Activated T-cell treated with anti-CD3 and anti-CD28 coated beads for 24 hours (primary cell): ENCODE results near the gene RPS6KA1.
"Not testable (repeated sequence)": the region's sequence is repeated elsewhere in the genome, so short reads cannot be mapped to it uniquely, and the experiment has no call there.

Source experiments
- DNase-seq: peaks from one replicate; pipeline ENCODE4 v3.0.0-alpha.2; 2020; ENCODE audit warnings: low read depth

Gene RPS6KA1

GRCh38 chr1:26529655-26530409 lies at the start of gene RPS6KA1:
Gene RPS6KA1 (plus strand): TSS chr1:26529761. CDS start chr1:26529921, 160 bp downstream.
- peak; percentile 41 for DNase-seq

- DNase-seq: no peak
Measured at GRCh38 chr1:26482921-26483320, 46.6 kb upstream of the RPS6KA1 start.

DNA sequence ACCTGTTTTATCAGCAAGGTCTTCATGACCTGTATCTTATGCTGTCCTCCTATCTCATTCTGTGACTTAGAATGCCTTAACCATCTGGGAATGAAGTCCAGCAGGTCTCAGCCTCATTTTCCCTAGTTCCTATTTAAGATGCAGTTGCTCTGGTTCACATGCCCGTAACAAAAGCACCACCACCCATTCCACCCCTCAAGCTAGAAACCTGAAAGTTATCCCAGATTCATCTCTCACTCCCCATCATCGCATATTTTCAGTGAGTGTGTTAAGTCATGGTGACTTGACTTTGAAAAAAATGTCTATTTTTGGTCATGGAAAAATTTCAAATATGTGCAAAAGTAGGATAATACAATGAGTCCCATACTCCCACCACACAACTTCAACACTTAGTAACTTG lies 45.6 kb upstream of the RPS6KA1 start:
- no peak for DNase-seq

DNA sequence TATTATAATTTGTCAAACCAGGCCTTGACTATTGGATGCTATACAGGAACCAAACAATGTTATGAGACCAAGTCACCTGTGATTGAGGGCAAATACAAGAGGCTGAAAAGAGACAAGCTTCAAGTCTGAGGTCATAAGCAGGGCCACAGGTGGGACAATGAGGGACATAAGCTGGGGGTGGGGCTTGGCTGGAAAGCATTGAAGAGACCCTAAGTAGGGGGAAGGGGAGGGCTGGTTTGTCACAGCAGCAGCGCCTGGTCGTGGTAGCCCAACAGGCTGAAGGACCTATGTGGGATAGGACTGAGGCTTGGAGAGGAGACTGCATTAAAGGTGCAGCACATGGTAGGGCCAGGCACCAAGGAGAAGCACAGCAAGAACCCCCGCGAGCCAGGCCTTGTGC lies 39.4 kb upstream of the RPS6KA1 start:
- no peak for DNase-seq

DNA sequence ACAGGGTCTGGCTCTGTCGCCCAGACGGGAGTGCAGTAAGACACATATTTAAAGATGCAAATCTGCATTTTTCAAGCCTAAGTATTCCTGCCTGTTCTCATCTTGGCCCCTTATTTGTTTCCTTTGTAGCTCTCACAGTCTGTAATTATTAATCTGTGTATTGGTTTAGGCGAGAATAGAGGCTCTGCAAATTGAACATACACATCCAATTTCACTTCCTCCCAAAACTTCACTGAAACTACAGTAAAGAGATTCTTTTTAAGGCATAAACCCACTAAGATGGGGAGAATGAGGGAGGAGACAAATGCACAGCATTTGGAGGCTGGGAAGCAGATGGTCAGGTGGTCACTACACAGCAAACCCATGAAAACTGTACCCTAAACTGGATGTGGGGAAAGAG lies 36.3 kb upstream of the RPS6KA1 start:
- DNase-seq: no peak

DNA sequence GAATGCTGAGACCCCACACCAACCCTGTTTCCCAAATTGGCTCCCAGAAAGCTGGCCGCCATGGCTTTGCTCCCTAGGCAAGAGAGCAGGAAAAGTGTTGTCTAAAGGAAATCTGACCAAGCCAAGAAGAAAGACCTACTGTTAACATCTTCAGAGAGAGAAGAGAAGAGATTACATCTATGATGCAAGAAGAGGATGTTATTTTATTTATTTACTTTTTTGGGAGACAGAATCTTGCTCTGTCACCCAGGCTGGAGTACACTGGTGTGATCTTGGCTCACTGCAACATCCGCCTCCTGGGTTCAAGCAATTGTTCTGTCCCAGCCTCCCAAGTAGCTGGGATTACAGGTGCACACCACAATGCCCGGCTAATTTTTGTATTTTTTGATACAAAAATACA lies 35.6 kb upstream of the RPS6KA1 start:
- no peak for DNase-seq

DNA sequence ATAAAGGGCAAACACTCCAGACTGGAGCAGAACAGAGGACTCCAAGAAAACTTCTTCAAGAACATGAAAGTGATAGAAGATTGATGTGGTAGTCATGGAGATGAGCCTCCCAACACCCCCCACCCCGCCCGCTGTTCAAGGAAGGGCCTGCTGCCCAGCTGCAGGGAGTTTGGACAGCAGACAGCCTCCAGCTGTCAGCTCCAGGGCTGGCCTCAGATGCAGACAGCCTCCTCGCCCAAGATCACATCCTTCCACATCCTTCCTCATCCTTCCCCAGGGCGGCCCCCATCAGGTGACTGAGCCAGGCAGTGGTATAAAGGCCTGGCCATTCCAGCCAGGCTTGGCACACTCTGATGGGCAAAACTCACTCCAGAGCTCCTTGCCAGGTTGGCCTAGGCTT lies 32.7 kb upstream of the RPS6KA1 start:
- DNase-seq: no peak

DNA sequence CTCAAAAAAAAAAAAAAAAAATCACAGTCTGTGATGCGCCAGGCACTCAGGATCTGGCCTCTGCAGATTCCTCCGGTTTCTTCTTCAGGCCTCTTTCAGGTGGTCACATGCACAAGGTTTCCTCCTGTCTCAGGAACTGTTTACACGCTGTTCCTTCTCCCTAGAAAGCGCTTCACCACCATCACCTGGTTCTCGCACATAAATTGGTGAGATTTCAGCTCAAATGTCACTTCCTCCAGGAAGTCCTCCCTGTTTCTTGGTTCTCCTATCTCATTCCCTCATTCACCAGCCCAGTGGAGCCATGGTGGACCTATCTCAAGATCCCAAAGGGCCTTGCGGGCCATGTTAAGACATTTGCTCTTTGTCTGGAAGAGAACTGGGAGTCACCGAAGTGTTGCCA lies 30.7 kb upstream of the RPS6KA1 start:
- DNase-seq: no peak

DNA sequence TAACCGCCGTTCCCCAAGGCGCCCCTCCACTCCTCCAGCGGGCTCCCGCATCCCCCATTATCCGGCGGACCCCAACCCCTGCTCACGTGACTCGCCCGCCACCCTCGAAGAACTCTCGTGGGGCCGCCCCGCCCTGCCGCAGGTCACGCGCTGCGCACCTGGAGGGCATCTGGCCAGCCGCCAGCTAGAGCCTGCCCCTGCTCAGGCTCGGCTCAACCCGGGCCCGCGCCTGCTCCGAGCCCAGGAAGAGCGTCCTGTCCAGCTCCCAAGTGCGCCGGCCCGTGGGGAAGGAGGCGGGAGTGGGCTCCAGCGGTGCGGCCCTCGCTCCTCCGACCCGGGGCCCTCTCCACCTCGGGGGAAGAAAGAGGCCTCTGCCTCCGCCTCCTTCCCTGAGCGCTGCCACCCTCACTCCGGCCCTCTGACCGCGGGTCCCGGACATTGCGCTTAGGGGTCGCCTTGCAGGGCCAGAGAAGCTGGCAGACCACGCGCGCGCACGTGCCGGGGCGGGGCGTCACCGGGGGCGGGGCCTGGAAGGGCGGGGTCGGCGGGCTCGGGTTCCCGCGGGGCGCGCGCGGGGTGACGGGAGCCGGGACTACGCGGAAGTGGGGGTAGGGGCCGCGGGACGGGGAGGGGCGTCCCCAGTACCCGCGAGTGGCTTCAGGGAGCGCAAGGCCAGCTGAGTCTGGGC lies 28.9 kb upstream of the RPS6KA1 start:
- DNase-seq: peak; percentile 89

- DNase-seq: not testable (repeated sequence)
Measured at GRCh38 chr1:26510711-26511110, 18.9 kb upstream of the RPS6KA1 start.

GRCh38 chr1:26515836-26516235 lies 13.7 kb upstream of the RPS6KA1 start:
- not testable (repeated sequence) for DNase-seq

DNA sequence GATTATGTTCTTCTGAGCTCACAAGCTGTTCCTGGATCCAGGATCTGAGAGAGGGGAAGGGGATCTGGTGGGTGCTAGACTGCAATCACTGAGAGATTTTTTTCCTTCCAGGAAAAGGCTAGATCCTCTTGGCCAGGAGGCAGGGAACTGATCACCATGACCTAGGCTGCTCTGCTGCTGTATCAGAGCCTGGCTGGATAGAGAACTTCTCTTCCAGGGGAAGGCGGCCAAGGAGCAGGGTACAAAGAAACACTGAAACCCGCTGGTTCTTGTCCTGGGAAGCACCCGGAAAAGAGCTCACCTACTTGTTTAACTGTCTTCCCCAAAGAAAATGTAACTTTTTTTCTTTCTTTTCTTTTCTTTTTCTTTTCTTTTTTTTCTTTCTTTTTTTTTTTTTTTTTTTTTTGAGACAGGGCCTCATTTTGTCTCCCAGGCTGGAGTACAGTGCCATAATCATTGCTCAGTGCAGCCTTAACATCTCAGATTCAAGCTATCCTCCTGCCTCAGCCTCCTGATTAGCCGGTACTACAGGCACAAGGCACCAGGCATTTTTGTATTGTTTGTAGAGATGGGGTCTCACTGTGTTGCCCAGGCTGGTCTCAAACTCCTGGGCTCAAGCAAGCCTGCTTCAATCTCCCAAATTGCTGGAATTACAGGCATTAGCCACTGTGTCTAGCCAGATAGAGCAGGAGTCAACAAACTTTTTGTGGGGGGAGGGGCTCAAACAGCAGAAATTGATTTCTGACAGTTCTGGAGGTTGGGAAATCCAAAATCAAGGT lies 12.4 kb upstream of the RPS6KA1 start:
- DNase-seq: no peak

- DNase-seq: no peak
Measured at GRCh38 chr1:26517766-26518049, 11.9 kb upstream of the RPS6KA1 start.

- DNase-seq: no peak
Measured at GRCh38 chr1:26518355-26518754, 11.2 kb upstream of the RPS6KA1 start.

GRCh38 chr1:26520339-26520738 lies 9.2 kb upstream of the RPS6KA1 start:
- DNase-seq: no peak

DNA sequence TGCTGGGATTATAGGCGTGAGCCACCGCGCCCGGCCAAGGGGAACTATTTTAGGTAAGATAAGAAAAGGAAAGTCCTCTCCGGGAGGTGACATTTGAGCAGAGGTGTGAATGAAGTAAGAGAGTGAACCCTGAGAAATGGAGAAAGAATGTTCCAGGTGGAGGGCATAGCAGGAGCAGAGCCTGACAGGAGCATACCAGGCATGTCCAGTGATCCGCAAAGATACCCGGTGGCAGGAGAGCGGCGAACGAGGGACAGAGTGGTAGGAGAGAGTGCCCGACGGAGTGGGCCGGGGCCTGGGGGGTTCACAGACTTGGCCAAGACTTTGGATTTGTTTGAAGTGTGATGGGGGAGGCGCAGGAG lies 7.9 kb upstream of the RPS6KA1 start:
- DNase-seq: no peak

- no peak for DNase-seq
Measured at GRCh38 chr1:26522073-26522472, 7.5 kb upstream of the RPS6KA1 start.

GRCh38 chr1:26524181-26524580 lies 5.4 kb upstream of the RPS6KA1 start:
- DNase-seq: no peak

GRCh38 chr1:26526287-26526686 lies 3.3 kb upstream of the RPS6KA1 start:
- DNase-seq: no peak

- no peak for DNase-seq
Measured at GRCh38 chr1:26529405-26529654, 231 bp upstream of the RPS6KA1 start.

- no peak for DNase-seq
Measured at GRCh38 chr1:26530410-26530894, 891 bp downstream of the RPS6KA1 start.

- DNase-seq: no peak
Measured at GRCh38 chr1:26530895-26531598, 1.5 kb downstream of the RPS6KA1 start.

GRCh38 chr1:26531651-26532131 lies 2.1 kb downstream of the RPS6KA1 start:
- no peak for DNase-seq
